HG03108 (cell line): ENCODE data around the gene IKZF2.
A peak's percentile ranks its signal among the peaks of the same experiment; 100 is the strongest.

Experiments used
- ATAC-seq: cut with Tn5 transposase; IDR thresholded peaks from one replicate; pipeline ENCODE4 v1.9.1; 2021; ENCODE audit warnings: moderate library complexity; ENCODE audit not compliant: unreplicated experiment

Gene IKZF2

DNA sequence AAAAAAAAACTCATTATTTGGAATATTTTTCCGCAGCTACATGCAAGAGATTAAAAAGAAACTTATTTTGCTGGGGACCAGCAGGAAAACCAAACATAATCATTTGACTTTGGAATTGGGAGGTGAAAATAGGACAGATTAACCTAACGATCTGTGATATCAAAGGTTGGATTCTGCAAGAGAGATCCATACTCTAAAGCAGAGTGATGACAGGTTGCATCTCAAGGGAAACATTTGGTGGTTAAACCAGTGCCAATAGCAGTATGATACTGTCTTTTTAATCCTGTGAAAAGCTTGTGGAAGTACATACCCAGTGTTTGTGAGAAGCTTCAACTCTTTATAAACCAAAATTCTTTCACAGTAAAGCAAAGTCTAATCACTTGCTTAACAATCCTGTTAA is 5.3 kb upstream of the IKZF2 start:
- ATAC-seq = no peak

DNA sequence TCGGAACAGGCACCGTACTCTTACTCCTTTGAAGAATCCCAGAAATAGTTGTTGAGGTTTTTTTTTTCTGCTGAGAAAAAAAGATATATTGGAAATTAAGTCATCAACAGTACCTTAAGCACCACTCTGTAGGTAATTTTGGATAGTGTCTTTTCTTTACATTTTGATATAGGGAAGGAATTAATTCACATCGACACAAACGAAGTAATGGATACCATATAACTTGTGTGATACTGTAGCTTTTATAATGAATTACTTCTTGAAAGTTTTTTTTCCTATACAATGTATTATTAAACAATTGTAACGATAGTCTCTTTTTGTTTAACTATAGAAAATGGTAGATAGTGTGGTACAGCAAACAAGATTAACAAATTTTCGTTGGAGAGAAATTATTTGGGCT is 1.5 kb upstream of the IKZF2 start:
- no peak for ATAC-seq

DNA sequence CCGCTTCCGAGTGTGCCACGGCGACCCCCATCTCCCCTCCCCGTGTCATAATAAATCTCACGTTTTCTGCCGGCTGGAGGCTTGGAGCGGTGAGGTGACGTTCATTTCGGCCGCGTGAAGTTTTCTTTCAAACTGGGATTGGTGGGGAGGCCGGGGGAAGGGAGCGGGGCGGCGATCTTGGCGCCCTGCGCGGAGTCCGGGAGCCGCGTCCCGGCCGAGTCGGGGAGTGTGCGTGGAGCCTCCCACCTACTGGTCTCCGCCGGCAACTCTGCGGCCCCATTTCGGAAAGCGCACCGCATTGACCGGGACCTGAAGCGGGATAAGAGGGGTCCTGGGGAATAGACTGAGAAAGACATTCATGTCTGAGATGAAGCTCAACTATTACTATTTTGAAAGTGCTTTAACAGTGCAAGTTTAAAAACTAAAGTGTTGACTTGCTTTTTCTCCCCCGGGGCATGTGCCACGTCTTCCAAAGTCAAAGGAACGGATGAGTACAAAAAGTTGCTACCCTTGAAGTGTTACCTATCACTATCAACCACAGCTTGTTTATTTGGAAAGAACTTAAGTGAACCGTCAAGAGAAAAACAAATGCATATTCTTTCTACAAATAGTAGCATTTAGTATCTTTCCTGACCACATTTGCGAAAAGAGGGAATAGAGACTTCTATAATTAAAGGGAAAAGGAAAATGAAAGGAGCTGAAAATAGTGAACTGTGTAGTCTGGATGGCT is 818 bp upstream of the IKZF2 start:
- peak; percentile 21 for ATAC-seq

DNA sequence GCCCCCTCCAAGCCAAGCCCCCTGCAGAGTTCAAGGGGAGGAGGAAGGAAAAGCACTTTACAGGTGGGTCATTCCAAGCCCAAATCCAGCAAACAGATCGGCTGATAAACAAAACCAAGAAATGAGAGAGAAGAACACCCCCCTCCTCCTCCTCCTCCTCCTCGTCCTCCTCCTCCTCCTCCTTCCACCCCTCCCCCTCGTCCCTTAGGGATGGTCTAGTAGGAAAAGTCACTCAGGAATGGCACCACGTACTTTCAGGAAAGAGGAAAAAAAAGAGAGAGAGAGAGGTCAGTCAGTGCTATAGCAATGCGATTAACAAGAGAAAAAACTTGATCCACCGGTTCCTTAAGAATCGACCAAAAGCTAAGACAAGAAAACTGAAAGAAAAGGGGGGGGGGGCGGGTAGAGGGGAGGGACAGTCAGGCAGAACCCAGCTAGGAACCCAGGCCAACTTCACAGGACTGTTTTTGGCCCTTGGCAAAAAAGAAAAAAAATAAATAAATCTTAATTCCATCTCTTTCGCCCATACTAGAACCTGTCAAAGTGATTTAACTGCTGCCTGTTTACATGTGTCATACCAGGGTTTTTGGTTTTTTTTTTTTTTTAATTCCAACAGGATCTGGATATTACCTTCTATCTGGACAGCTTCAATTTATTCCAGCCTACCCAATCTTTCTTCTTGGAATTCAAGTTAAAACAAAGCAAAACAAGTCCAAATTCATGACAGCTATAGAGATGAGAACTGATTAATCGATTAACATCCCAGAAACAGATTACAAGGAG is 906 bp downstream of the IKZF2 start:
- ATAC-seq = no peak

DNA sequence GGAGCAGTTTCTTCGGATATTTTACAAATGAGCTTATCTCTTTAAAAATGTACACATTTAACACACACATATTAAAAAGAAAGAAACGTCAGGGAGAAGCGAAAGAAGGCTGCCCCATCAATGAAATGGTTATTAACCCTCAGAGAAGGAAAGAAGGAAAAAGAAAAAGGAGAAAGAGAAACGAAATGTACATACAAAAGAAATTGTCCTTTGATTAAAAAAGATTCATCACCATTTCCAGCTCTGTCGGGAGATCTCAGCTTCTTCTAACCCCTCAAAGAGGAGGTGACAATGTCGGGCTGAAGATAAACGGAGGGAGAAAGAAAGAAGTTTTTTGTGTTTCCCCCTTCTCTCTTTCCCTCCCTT is 1.5 kb downstream of the IKZF2 start:
- ATAC-seq = no peak

DNA sequence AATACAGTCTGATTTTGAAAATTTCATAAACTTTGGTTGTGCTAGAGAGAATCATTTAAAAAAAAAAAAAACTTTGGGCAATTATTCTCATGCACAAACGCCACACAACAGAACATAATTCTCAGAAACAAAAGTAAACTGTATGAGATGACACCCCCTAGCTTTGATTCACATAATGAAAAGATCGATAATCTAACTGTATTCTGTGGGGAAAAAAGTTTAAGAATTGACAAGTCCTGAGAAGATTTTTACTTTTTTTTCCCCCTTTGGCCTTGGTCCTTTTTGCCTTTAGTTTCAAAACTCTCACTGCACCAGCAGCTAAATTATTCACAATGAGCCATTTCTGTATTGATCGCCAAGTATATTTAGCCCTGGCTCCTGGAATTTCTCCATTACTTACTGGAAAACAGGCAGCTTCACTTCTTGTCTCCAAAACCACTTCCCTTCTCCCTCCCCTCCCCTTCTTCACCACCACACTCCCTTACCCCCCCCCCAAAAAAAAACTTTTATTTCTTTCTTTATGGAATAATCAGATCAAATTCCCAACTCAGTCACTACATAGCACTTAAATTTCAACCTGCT is 2.0 kb downstream of the IKZF2 start:
- ATAC-seq = no peak

DNA sequence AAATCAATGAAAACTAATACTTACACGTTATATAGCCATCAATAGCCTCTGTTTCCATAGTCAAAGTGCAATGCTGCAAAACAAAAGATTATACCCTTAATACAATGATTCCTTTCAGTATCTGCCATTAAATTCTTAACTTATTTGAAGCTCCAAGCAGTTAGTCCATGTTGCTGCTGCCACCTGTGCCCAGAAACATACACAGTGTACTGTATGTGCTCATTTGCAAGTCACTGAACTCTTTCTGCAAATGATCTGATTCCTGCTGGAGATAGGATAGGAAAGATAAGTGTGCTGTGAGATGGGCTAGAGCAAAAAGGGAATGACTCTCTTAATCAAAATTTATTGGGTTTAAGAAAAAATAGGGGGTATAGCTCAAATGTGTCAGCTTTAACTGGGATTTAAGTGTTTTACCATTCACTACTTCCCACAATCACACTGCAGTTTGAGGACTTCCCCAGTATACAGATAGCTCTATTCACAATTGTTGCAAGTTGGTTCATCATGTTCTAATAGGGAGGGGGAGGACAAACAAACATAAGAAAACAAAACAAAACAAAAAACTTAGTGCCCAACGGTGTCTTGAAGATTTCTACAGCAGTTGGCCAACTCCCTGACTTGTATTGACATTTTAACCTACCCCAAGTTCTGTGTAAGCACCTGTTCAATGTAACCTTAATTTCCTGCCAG is 2.7 kb downstream of the IKZF2 start:
- no peak for ATAC-seq

DNA sequence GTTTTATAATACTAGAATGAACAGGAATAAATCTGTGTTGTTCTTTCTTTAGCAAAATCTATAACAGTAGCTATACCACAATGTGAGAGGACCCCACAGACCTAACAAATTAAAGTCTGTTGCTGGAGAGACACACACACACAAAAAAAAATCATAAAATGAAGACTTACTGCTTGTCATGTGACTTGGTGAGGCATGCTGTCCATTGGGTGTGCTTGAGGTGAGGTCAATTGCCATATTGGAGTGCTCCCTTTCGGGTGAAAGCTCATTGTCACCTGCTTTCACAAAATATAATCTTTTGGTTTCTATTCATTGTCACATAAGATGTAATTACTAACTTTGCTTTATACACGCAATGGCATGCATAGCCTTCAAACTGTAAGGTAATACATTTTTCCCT is 3.9 kb downstream of the IKZF2 start:
- ATAC-seq = no peak

DNA sequence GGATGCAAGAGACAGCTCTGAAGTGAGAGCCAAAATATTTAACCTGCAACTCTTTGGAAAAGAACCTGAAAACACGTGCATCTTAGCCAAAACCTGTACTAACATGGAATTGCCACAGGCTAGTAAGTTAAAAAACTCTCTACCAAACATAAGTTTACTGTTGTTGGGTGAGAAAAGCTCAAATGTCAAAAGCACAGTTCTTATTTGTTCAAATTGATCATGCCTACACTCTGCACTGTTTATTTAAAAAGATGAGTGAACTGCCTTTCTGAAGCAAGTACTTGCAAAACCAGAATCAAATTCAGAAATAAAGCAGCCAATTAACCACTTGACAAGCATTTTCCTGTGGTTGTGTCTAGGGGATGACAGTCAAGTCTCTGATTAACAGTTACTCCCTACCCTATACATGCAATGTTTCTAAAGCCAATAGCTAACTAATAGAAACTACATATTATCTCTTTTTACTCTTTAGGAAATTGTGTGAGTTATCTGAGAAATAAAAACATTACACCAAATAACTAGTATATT is 5.6 kb downstream of the IKZF2 start:
- ATAC-seq = no peak

DNA sequence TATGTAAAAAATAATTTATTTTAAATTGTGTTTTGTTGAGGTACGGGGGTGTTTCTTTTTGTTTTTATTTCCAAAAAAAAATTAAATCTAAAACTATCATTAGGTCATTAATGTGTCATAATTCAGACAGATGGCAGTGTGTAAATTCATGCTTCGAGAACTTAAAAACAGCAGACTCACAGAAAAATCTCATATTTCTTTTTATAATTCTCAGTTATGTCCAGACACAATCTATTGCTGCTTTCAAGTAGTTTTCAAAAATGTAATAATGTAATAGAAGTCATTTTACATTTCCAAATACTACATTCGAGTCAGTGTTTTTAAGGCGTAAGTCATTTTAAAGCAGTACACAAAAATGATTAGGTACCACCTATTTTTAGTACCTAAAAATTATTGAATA is 14.3 kb downstream of the IKZF2 start:
- no peak for ATAC-seq

DNA sequence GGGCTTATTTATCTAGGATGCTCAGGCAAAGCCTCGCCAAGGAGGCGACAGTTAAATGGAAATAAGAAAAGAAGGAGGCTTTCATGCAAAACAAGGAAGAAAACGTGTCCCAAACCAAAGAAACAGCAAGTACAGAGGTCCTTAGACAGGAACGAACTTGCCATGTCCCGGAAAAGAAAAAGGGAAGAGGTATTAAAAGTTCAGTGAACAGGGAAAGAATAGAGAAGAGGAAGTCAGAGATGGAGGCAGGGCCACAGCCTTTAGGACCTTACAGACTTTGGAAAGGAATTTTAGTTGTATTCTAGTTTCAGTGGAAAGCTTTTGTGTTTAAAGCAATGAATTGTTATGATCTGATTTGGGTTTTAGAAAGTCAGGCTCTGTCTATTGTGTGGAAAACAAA is 22.1 kb downstream of the IKZF2 start:
- ATAC-seq = no peak

DNA sequence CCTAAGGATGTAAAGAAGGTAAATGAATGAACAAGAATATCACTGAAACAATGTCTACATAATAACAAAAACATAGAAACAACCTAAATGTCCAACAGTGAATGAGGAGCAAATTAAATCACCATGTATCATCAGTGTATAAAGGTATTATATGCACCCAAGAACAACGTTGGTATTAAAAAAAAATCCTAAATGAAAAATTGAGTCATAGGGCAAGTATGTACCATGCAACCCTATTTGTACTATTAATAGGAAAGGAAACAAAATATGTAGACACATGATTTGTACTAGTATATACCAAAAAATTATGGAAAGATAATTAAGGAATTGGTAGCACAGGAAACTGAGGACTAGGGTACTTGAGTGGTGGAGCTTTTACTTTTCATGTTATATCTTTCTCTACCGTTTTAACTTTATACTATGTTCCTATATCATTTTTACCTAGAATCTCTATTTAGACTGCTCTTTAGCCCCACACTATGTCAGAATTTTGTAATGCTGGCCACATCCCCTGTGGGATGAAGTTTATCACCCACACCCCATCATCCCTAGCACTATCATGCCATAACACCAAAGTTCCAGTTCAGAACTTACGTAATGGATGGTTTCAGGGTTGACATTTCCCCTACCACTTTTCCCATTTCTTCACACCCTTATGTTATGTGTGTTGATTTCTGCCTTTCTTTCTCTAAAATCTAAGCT is 25.6 kb downstream of the IKZF2 start:
- no peak for ATAC-seq

DNA sequence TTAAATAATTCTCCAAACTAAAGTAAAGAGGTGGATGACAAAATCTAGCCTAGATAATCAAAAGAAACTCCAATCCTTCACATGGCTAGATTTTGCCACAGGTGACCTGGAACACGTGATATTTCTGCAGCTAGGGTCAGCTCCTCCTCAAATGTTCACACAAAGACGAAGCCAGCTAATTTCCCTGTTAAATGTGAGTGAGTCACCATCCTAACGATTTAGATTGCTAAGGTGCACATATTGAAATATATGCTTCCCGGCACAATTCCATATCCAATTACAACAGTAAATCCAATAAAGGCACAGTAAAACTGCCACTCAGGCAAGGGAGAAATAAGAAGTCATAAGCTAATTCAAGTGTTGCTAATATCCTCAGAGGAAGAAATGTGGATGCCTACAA is 28.7 kb downstream of the IKZF2 start:
- no peak for ATAC-seq

DNA sequence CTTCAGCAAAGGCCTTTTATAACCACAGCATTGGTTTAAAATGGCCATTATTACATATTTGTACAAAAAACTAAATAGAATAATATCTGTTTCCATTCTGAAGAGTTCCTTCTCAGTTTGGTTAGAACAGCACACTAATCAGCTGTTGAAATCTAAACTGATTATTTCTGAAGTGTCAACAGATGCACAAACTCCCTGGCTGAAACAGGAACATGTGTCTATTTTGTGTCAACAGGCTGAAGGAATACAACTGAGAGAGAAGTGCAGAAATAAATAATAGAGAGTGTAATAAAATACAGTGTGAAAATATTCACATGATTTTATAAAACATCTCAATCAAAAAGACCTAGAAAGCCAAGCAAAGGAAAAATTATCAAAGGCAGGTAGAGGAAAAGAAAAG is 29.7 kb downstream of the IKZF2 start:
- ATAC-seq = no peak

DNA sequence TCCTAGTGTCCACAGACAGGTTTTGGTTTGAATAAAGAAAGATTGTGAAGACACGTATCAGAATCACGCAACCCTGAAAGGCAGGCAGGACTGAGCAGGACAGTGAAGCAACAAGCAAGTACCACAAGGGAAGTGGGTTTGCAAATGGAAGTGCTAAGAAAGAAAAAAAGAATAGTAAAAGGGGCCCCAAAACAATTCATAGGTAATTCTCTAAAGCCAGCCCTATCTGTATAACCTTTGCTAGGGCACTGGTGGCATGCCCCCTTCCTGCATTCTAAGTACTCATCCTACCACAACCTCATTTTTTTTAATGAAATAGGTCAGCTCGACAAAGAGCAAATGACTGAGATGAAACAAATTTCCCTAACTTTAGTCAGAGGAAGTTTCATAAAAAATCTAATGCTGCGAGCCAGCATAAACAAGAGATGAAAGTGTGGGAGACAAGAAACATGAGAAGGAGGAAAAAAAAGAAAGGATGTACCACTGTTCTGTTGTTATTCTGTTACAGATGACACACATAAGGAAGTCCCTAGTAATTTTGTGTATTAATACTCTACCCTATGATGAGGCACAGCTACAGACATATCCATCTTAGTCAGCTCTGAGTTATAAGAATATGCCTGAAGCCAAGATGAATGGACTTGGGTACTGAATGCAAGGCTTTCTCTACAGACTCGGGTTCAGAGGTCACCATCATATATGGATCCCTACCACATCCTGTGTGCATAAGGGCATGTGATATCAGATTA is 32.2 kb downstream of the IKZF2 start:
- ATAC-seq = peak; percentile 64

DNA sequence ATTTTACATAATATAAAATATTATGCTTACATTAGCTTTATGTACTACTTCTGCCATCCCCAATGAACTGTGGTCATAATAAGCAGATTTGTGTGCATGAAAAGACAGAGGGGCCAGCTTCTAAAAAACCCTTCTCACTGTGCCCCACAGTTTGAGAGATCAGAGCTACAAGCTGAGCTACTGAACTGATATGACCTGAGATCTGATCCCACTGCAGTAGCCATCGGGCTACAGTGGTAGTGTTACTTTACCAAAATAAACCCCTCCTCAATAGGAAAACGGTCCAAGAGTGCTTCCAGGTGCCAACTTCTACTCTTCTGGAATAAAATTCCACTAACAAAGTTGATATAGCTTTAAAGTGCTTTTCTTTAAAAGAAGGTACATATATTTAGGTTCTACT is 43.1 kb downstream of the IKZF2 start:
- ATAC-seq = no peak

DNA sequence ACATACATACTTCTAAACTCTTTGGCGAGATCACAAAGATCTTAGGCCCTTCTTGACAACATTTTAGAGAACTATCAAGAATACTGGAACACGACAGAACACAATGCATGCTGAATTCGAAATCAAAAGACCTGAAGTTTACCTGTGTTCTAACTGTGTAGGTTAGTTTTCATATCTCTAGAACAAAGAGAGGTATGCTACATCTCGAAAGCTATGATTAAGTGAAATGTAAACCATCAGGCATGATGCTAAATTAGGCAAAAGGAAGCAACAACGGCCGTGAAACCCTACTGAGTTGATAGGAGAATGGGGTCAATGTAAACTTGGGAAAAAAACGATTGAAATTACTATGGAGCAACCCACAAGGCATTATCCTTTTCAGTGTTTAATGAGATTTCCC is 43.7 kb downstream of the IKZF2 start:
- no peak for ATAC-seq

DNA sequence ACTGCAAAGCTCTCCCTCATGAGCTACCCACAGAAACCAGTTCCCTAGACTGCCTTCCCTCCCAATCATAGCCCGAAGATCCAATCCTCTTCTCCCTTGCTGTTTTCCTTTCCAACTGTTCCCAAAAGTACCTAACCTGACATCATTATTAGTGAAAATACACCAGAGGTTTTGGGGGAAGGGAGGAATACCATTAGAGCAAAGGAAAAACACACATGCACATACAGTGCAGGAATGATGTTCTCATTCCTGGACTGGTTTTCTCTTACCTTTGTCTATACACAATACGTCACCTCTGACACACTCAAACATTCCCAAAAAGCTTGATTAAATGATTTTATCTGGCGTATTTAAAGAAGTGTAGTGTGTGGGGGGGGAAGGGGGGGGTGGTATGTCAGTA is 46.2 kb downstream of the IKZF2 start:
- no peak for ATAC-seq

DNA sequence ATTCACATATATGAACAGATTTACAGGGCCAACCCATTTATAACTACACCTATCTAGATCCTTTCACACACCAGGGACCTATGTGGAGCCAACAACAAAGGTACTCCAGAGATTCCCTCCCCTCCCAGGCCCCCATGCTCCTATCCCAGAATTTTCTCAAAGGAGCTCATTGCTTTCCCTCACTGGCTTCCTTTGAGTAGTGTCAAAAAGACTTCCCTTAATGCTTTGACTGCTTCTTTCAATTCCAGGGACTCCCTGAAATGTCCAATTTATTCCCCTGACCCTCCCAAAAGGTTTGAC is 46.6 kb downstream of the IKZF2 start:
- no peak for ATAC-seq

DNA sequence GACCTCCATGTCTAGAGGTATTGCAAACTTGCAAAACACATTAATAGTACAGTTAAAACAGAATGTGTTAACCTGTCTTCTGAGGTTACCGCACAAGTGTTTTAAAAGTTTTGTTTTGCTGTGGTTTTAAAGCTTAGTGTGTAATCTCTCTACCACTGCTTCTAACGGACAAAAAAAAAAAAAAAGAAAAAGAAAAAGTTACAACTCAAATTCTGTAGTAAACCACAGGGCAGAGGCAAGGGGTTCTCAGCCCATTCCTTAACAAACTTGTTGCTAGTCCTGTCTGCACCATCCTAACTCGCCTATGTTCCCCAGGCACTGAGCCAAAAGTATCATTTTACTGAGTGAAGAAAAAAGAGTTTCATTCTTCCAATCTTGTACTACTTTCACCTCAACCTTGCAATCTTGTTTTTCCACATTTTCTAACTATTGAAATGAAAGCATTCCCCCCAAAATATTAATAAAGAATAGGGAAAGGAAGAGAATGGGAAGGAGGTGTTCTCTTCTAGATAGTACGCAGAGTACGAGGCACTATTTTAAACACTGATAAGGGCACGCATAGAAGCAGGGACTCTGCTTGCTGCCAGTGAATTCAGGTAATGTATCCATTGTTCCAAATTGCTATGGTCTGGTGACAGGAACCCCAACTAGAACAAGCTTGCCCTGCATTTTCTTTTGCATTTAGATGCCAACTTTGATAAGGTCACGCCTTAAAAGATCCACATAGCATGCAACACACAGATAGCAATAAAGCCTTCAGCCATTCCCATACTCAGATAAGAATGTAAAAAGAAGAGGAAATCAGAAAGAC is 47.1 kb downstream of the IKZF2 start:
- ATAC-seq = no peak
